ENCODE measurements around the gene HGFAC.

DNA sequence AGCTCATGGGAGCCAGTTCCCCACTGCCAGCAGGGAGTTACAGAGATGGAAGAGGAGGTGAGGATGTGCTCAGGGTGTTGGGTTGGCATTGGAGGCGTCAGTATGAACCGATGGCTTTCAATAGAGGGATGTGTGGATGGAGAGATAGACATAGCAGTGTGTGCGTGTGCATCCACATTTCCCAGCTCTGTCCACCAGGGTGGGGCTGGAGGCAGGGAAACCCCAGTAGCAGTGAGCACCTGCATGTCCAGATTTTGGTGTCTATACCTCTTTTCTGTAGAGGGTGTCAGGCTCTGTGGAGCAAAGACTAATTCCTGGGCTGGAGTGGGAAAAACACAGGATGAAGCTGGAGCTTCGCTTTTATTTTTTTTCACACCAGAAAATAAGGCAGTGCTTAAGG, 37.2 kb upstream of the HGFAC start:
- TF ChIP-seq, protein P1, sequence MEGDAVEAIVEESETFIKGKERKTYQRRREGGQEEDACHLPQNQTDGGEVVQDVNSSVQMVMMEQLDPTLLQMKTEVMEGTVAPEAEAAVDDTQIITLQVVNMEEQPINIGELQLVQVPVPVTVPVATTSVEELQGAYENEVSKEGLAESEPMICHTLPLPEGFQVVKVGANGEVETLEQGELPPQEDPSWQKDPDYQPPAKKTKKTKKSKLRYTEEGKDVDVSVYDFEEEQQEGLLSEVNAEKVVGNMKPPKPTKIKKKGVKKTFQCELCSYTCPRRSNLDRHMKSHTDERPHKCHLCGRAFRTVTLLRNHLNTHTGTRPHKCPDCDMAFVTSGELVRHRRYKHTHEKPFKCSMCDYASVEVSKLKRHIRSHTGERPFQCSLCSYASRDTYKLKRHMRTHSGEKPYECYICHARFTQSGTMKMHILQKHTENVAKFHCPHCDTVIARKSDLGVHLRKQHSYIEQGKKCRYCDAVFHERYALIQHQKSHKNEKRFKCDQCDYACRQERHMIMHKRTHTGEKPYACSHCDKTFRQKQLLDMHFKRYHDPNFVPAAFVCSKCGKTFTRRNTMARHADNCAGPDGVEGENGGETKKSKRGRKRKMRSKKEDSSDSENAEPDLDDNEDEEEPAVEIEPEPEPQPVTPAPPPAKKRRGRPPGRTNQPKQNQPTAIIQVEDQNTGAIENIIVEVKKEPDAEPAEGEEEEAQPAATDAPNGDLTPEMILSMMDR (conservative IDR thresholded peaks at IDR 0.05; ENCODE audit: low read depth, low read length), result no peak
- TF ChIP-seq EZH2phosphoT487 (IDR thresholded peaks at IDR 0.05; ENCODE audit: borderline replicate concordance, low read length), result no peak
- no peak for TF ChIP-seq EZH2 (IDR thresholded peaks at IDR 0.05; ENCODE audit: low read length, unreplicated experiment)
